SHP77 treated with DMSO at 0.1 percent for 48 hours (cell line): ENCODE data around the gene ABHD2.
"Not testable (repeated sequence)": the region's sequence is repeated elsewhere in the genome, so short reads cannot be mapped to it uniquely, and the experiment has no call there.

ENCODE experiments used
- DNase-seq: peaks from one replicate; lab custom pipeline; 2025; lab: John Stamatoyannopoulos, UW

The ABHD2 gene

GRCh38 chr15:89139613-89140499, 51.6 kb downstream of the ABHD2 start:
- DNase-seq: no peak

DNA sequence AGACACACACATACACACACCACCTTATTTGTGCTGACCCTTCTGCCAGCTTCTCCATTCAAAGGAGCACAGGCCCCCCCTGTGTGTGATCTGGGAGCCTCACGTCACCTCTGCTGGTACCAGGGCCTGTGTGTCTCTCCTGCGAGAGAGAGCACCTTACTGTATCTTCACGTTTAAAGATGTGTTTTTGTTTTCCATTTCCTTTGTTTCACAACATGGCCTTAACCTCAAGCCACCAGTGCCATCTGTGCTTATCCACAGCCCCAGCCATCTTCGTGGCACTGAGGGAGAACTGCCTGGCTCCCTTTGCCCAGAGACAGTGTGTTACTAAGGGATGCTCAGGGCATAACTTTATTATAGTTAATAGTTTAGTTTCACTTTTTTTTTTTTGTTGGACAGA, 52.3 kb downstream of the ABHD2 start:
- no peak for DNase-seq

- DNase-seq: not testable (repeated sequence)
These were observed 52.9 kb downstream of the ABHD2 start for GRCh38 chr15:89141159-89141558.

DNA sequence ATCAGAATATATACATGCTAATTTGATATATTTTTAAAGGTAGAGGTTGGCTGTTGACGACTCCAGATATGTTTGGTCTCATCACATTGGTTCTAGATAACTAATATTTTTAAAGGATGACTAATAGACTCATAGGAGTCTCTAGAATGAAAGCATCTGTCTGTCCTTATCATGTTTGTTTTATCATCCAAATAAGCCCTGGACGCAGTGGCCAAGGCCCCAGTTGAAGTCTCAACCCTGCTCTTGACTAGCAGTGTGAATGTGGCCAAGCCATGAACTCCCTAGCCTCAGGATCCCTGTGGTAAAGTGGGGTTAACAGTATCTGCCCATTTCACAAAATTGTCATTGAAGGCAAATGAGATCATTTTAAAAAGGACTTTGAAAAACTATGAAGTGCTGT, 53.6 kb downstream of the ABHD2 start:
- DNase-seq: no peak

GRCh38 chr15:89142423-89142822, 54.2 kb downstream of the ABHD2 start:
- no peak for DNase-seq

- DNase-seq: no peak
These were observed 55.4 kb downstream of the ABHD2 start for GRCh38 chr15:89143503-89144162.

- DNase-seq: no peak
These were observed 56.2 kb downstream of the ABHD2 start for GRCh38 chr15:89144491-89144890.

DNA sequence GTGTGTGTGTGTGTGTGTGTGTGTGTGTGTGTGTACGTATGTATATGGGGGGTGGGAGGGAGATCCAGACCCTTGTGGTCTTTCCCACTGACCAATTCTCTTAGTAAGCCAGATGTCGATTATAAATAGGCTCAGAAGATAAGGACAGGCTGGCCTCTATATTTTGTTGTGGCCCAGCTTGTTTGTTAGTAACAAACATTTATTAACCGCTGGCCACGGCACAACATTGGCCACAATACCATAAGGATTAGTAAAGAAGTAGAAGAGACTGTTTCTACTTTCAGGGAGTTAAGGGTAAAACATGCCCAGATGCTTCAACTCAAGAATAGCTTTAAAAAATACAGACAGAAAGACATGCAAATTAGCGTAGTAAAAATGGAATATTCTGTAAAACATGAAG, 58.1 kb downstream of the ABHD2 start:
- DNase-seq: no peak

DNA sequence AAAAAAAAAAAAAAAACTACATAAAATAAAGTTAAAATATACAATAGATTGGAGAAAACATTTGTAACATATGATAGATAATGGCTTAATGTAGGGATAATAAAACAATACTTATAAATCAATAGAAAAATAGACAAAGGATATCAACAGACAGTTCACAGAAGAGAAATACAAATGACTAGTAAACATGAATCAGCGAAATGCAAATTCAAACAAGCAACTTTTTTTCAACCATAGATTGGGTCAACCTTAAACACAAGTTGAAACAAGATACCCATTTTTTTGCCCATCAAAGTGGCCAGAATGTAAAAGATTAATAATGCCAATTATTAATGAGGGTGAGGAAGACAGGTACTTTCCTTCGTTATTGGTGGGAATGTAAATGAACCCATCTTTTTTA, 59.9 kb downstream of the ABHD2 start:
- no peak for DNase-seq

- no peak for DNase-seq
These were observed 61.3 kb downstream of the ABHD2 start for GRCh38 chr15:89149501-89150101.

DNA sequence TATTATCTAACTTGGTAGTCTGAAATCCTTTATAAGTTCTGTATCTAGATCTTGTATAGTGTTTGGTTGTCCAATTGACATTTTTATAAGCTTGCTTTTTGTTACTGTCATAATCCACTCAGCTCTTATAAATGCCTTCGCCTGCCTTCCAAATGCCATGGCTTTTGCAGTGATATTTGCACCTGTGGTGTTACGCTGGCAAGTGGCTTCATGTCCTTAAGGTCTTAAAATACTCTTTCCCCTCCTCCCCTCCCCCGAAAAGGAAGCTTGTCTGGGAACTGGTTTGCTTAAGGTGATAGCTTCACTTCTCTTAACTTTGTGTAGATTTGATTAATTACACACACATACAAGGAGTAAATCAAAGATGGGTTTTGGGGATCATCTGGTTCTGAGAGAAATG, 62.0 kb downstream of the ABHD2 start:
- no peak for DNase-seq

- DNase-seq: no peak
These were observed 62.8 kb downstream of the ABHD2 start for GRCh38 chr15:89150762-89151664.

DNA sequence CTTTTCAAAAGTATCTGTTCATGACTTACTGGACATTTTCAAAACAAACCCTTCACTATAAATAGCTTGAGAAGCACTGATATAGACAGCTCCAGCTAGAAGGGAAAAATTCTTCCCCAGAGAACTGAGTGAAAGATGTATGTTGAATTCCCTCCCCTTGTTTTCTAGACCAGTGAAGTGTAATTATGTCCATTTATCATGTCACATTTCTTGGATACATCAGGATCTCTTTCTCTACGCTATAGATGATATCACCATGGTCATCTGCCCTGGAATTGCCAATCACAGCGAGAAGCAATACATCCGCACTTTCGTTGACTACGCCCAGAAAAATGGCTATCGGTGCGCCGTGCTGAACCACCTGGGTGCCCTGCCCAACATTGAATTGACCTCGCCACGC, 66.9 kb downstream of the ABHD2 start:
- DNase-seq: no peak

GRCh38 chr15:89155656-89156055, 67.4 kb downstream of the ABHD2 start:
- DNase-seq: no peak

DNA sequence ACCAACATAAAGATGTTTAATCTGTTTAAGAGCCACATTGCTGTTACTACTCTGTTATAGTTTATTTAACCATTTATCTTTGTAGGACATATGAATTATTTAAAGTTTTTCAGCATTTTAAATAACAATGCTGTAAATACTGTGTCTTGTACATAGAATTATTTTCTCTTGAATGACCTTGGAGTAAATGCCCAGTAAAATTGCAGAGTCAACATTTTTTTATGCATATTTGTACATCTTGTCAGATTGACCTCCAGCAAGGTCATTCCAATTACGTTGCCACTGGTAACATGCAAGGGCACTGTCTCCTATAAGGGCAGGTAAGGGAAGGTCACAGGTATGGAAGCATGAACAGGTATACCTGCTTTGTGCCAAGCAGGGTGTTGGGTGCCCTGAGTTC, 68.8 kb downstream of the ABHD2 start:
- no peak for DNase-seq

GRCh38 chr15:89157918-89158564, 69.8 kb downstream of the ABHD2 start:
- no peak for DNase-seq

DNA sequence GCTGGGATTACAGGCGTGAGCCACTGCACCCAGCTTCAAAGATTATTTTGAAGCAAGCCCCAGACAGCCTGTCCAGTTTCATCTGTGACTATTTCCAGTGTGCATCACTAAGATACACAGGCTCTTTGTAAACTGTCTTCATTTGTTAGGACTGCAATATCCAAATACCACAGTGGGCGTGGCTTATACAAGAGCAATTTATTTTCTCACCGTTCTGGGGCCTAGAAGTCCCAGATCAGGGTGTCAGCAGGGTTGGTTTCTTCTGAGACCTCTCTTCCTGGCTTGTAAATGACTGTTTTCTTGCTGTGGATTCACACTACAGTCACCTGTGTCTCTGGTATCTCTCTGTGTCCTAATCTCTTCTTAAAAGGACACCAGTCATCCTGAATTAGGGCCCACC, 73.4 kb downstream of the ABHD2 start:
- no peak for DNase-seq

- no peak for DNase-seq
These were observed 75.2 kb downstream of the ABHD2 start for GRCh38 chr15:89163271-89164055.

GRCh38 chr15:89164712-89165211, 76.5 kb downstream of the ABHD2 start:
- DNase-seq: no peak

DNA sequence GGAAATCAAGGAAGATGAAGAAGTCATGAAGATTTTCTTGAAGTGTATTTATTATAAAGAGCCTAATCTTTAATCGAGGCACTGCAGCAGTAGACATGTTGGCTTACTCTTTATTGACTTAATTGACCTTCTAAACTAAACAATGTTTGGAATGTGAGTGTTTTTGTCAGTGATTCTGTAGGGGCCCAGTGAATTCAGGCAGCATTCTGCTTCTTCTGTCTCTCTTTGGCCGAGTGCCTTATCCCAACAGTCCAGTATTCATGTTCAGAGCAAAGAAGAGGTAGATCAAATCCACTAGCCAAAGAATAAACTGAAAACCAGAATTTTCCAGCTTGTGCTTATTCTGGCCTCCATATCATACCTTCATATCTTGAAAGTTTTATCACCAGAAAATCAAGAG, 77.4 kb downstream of the ABHD2 start:
- no peak for DNase-seq
